Suppressor macrophage treated with lipopolysaccharide for 4 hours (primary cell): ENCODE data around the gene XYLB.
A peak's percentile ranks its signal among the peaks of the same experiment; 100 is the strongest.

Experiments
- DNase-seq: peaks from one replicate; pipeline ENCODE4 v3.0.0-alpha.2; 2020

XYLB gene

DNA sequence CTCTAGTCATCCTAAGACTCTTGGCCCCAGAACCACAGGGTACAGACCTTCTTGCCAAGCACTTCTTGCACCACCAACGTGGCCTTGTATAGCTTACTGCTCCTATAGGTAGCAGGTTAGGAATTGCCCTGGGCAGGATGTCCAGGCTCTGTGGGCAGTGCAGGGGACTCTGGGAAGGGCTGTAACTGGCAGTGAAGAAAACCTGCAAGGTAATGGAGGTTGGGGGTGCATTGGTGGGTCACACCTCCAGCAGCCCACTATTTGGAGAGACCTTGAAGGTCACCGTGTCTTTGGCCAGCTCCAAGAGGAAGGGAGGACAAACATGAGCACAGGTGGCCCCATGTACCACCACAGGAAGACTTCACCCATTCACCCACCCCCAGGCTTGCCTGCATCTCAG, 21.3 kb upstream of the XYLB start:
- no peak for DNase-seq

DNA sequence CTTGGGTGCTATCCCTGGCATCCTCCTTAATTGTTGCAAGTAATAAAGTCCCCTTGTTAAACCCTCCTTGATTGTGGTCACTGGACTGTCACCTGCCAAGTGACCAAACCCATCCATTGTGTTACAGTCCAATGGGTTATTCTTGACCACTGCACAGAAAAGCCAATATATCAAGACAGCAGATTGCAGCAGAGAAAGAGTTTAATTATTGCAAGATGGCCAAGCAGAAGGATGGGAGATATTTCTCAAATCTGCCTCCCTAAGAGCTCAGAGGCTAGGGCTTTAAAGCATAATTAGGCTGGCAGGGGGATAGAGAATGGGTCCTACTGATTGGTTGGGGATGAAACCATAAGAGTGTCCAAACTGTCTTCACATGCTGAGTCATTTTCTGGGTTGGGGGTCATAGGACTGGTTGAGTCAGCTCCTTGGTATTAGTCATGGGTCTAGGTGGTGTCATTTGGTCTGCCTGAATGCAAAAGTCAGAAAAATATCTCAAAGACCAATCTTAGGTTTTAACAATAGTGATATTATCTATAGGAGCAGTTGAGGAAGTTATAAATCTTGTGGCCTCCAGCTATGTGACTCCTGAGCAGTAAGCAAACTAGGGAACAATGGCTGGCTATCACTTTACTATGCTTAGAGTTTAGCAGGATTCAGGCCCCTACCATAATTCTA, 19.1 kb upstream of the XYLB start:
- peak; percentile 64 for DNase-seq

- DNase-seq = no peak
Observed at GRCh38 chr3:38331257-38332022, 15.1 kb upstream of the XYLB start.

GRCh38 chr3:38332201-38332600, 14.4 kb upstream of the XYLB start:
- no peak for DNase-seq

DNA sequence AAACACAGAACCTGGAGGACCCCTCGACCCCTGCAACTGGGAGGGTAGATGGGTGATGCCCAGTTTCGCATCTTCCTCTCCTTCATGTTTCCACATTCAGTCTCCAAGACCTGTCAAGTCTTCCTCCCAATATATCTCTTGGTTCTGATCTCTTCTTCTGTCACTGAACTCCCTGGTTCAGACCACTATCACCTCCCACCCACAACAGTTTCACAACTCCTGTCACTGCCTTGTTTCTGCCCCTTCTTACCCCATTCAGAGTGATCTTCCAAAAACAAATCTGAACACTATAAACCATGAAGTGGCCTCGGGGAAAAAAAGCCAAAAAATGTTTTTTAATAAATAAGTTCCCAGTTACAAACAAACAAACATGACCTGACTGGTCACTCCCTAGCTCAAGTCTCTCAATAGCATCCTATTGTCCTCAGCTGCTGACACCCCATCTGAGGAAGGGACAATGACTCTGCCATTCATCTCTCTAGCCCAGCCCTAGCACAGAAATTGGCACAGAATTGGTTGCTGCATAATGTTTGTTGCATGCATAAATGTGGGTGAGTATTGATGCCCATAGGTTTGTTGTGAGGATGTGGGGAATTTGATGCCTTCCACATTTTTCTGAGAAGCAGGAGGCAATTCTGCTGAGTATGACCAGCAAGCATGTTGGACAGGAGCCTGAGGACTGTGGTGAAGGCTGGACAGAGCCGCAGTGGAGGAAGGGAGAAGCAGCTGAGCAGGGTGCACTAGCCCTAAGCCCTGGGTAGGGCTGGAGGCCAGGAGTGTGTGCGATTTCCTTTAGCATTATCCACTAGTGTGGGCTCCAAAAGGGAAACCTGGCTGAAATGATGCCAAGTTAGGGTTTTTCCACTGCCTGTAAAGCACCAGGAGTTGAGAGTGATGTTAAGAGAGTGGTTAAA, 12.2 kb upstream of the XYLB start:
- no peak for DNase-seq

- DNase-seq = no peak
Observed at GRCh38 chr3:38335263-38335662, 11.3 kb upstream of the XYLB start.

- DNase-seq = no peak
Observed at GRCh38 chr3:38337703-38338102, 8.9 kb upstream of the XYLB start.

- DNase-seq = no peak
Observed at GRCh38 chr3:38343797-38344594, 2.6 kb upstream of the XYLB start.

- no peak for DNase-seq
Observed at GRCh38 chr3:38345879-38346586, 552 bp upstream of the XYLB start.

DNA sequence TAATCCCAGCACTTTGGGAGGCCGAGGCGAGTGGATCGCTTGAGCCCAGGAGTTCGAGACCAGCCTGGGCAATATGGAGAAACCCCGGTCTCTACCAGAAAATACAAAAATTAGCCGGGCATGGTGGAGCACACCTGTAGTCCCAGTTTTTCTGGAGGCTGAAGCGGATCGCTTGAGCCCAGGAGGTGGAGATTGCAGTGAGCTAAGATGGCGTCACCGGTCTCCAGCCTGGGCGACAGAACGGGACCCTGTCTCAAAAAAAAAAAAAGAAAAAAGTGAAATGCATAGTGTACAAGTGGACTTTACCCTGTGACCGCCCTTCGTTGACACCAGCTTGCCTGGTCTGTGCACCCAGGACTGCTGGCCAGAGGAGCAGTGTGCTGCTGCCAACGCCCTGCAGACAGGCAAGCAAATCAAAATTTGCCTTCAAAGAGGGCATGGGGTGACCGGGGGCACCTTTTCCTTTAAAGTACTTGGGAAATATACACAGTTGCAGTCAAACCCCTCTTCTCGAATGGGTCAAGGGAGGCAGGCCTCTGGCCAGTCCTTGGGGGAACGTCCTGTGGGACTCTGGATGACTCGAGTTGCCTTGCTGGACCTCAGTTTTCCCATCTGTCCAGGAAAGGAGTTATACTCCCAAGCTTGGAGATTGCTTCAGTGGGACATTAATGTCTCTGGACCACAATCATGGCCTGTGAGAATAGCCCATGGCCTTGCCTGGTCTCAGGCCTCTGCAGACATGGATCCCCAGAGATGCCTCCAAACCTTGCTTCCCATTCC, 1.0 kb downstream of the XYLB start:
- no peak for DNase-seq

GRCh38 chr3:38348903-38349302, 2.3 kb downstream of the XYLB start:
- peak; percentile 88 for DNase-seq

GRCh38 chr3:38349684-38350359, 3.2 kb downstream of the XYLB start:
- no peak for DNase-seq

DNA sequence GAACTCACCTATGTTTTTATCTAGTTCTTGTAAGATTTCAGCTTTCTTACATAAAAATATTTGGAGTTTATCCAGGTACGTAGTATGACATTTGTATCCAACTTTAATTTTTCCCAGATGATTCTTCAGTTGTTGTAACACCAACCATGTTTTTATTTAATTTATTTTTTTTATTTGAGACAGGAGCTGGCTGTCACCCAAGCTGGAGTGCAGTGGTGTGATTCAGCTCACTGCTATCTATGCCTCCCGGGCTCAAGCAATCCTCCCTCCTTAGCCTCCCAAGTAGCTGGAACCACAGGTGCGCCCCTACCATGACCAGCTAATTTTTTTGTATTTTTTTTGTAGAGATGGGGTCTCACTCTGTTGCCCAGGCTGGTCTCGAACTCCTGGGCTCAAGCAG, 6.6 kb downstream of the XYLB start:
- DNase-seq = no peak

- no peak for DNase-seq
Observed at GRCh38 chr3:38354588-38355330, 8.2 kb downstream of the XYLB start.

DNA sequence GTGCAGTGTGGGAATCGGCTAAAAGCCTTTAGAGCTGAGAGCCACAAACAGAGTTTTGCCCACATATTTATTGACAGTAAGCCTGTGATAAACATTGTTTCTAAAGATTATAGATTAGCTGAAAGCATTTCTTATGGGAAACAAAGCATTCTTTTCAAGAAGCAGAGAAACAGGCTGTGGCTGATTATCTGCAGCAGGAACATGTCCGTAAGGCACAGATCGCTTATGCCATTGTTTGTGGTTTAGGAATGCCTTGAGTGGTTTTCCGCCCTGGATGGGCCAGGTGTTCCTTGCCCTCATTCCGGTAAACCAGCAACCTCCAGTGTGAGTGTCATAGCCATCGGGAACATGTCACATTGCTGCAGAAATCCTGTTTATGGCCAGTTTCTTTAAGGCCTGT, 12.5 kb downstream of the XYLB start:
- no peak for DNase-seq

DNA sequence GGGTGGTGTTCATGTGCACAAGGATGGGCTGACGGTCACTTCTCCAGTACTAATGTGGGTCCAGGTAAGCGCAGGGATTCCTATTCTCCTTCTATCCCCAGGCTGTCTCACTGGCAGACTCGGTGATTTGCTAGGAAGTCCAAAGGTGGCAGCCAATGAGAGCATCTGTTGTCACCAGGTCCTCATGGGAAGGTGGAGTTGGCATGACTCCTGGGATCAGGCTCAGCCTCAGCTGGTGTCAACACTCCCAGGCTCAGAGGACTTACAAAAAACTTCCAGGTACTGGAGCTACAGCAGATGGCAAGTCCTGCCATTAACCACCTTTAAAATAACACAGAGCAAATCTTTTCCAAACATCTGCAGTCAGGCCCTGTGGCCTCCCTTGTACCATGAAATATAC, 13.8 kb downstream of the XYLB start:
- DNase-seq = no peak

DNA sequence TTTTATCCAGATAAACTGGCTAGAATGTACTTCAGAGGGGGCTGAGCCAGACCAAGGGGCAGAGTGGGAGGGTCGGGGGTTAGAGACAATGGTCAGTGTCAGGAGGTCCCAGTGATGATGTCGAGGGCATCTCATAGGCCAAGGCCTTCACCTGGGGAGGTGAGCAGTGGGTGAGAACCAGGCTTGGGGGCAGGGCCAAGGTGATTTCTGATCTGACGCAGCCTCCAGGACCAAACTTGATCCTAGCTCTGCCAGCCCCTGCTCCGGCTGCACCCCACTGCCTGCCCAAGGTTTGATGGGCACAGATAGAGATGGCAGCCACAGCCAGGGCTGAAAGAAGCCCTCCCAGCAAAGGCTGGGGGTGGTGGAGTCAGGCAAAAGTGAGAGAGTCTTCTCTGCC, 14.9 kb downstream of the XYLB start:
- no peak for DNase-seq

DNA sequence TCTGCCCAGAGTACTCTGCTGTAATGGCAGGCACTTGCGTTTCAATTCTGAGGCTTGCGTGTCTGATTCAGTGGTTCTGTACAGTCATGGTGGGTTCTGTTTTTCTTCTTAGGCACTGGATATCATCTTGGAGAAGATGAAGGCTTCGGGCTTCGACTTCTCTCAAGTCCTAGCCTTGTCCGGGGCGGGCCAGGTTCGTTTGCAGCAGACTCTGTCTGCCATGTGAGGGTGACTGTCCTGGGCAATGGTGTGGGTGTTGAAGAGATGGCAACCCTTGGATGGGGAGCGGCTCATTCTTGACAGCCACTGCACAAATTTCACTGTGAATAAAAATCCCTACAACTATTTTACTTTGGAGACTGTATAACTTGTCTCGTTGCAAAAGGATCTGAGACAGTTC, 16.2 kb downstream of the XYLB start:
- no peak for DNase-seq

- DNase-seq = no peak
Observed at GRCh38 chr3:38364721-38365400, 18.3 kb downstream of the XYLB start.
